Tibial nerve (tissue), 4 donors: ENCODE data around the gene EIF4ENIF1. TPM values are rescaled to one million over a fixed set of nuclear protein-coding genes. Genes with fewer than 3 reads are reported as not detected.

ENCODE experiments used
- DNase-seq, 2 donors: peaks; one replicate each; pipeline ENCODE4 v3.0.0-alpha.2; 2019; ENCODE audit warnings: low spot score in 2 of 2
- H3K27ac ChIP-seq, 4 donors: fragments of 200-600 bp; sonication (generic) in 3 of 4; one replicate each; pipeline ENCODE4 v1.5.1; 2017 to 2019; ENCODE audit warnings: mild to moderate bottlenecking in 1 of 4
- H3K27me3 ChIP-seq, 2 donors: fragments of 200-600 bp; sonication (generic) in 1 of 2; one replicate each; pipeline versions ENCODE4 v1.5.1 to v1.6.0; 2017 to 2019
- H3K36me3 ChIP-seq, 3 donors: fragments of 200-600 bp; sonication (generic); one replicate each; pipeline ENCODE4 v1.5.1; 2018 to 2019
- H3K4me1 ChIP-seq, 4 donors: fragments of 200-600 bp; sonication (generic) in 3 of 4; one replicate each; pipeline ENCODE4 v1.5.1; 2017 to 2019
- H3K4me3 ChIP-seq, 4 donors: fragments of 200-600 bp; sonication (generic) in 3 of 4; one replicate each; pipeline ENCODE4 v1.5.1; 2017 to 2019; ENCODE audit warnings: mild to moderate bottlenecking in 1 of 4, moderate library complexity in 1 of 4
- H3K9me3 ChIP-seq, 4 donors: fragments of 200-600 bp; sonication (generic) in 3 of 4; one replicate each; pipeline ENCODE4 v1.5.1; 2017 to 2019
- CTCF ChIP-seq, 5 experiments: fragments of 200-600 bp in 3 of 5; fragments of 450-650 bp in 2 of 5; sonication (generic) in 3 of 5; IDR thresholded peaks; one replicate each; pipeline ENCODE4 v1.5.1; 2016 to 2019; ENCODE audit warnings: antibody characterized with exemption in 5 of 5, mild to moderate bottlenecking in 3 of 5, moderate library complexity in 2 of 5
- EP300 ChIP-seq, 2 donors: sonication (generic); formaldehyde crosslinking; IDR thresholded peaks; one replicate each; pipeline ENCODE4 v1.6.1; 2017; ENCODE audit warnings: antibody characterized with exemption in 2 of 2, mild to moderate bottlenecking in 1 of 2
- POLR2A ChIP-seq, 2 donors: fragments of 450-650 bp; IDR thresholded peaks; one replicate each; pipeline ENCODE4 v1.6.1; 2017; ENCODE audit warnings: antibody characterized with exemption in 2 of 2, mild to moderate bottlenecking in 2 of 2, moderate library complexity in 2 of 2
- WGBS, 2 donors: methylation state at CpG; one replicate each; pipeline ENCODE4 v1.1.5; 2018; 5-methylcytosine and 5-hydroxymethylcytosine counted together
- total RNA-seq, 4 donors: library from RNA; depleted of rRNA; stranded (reverse); fragments of >200 nt; gene quantifications; one replicate each; pipeline ENCODE4 v1.1.0, GENCODE V29; 2016

Gene EIF4ENIF1
- total RNA-seq, 4 donors from 2014 or later = 14.4 to 31.8 (median 17.5) TPM

- no peaks in the 10 kb centered on the region for H3K9me3 ChIP-seq
- TF ChIP-seq POLR2A (IDR thresholded peaks at IDR 0.05) (no peak), CTCF (IDR thresholded peaks at IDR 0.05) (no peak), EP300 (IDR thresholded peaks at IDR 0.05) (no peak)
- peaks cover 0 to 50% (median 14%) of the 10 kb centered on the region in 4 donors for H3K4me1 ChIP-seq
- no peaks in the 10 kb centered on the region for H3K27me3 ChIP-seq
- H3K36me3 ChIP-seq = peaks cover 0 to 3% (median 0%) of the 10 kb centered on the region in 3 donors
- H3K4me3 ChIP-seq = no peak overlapping the region
- 80 to 91% methylated on average over 3 of the region's 3 CpGs for WGBS, 2 donors
- H3K27ac ChIP-seq = no peak overlapping the region
- DNase-seq = no peak
Observed at GRCh38 chr22:31492151-31492550, 2.5 kb upstream of the EIF4ENIF1 start.

GRCh38 chr22:31491218-31491962 is 1.7 kb upstream of the EIF4ENIF1 start:
- no peak for DNase-seq
- H3K36me3 ChIP-seq = peaks cover 0 to 9% (median 0%) of the 10 kb centered on the region in 3 donors
- peaks cover 0 to 48% (median 14%) of the 10 kb centered on the region in 4 donors for H3K4me1 ChIP-seq
- TF ChIP-seq EP300 (IDR thresholded peaks at IDR 0.05) (no peak), CTCF (IDR thresholded peaks at IDR 0.05) (no peak), POLR2A (IDR thresholded peaks at IDR 0.05) (no peak)
- H3K27ac ChIP-seq = peak overlapping the region; percentile 91 to 98 (median 95)
- no peaks in the 10 kb centered on the region for H3K27me3 ChIP-seq
- H3K4me3 ChIP-seq = peak overlapping the region in 1 of 4 donors; percentile 90
- no peaks in the 10 kb centered on the region for H3K9me3 ChIP-seq
- WGBS, 2 donors = 74 to 77% methylated on average over 8 of the region's 8 CpGs

GRCh38 chr22:31490496-31490925 is 869 bp upstream of the EIF4ENIF1 start:
- H3K4me3 ChIP-seq = peak overlapping the region; percentile 68 to 90 (median 82)
- TF ChIP-seq POLR2A (IDR thresholded peaks at IDR 0.05) = no peak
- TF ChIP-seq EP300 (IDR thresholded peaks at IDR 0.05) = no peak
- TF ChIP-seq CTCF (IDR thresholded peaks at IDR 0.05) = no peak
- WGBS, 2 donors = 1% methylated on average over 15 of the region's 15 CpGs
- H3K4me1 ChIP-seq = peaks cover 0 to 48% (median 14%) of the 10 kb centered on the region in 4 donors
- H3K9me3 ChIP-seq = no peaks in the 10 kb centered on the region
- peak overlapping the region; percentile 91 to 98 (median 95) for H3K27ac ChIP-seq
- DNase-seq = peak in 1 of 2 donors; percentile 34
- H3K36me3 ChIP-seq = peaks cover 0 to 15% (median 0%) of the 10 kb centered on the region in 3 donors
- no peaks in the 10 kb centered on the region for H3K27me3 ChIP-seq

- WGBS, 2 donors = 0 to 5% methylated on average over 22 to 25 of the region's 61 CpGs
- no peaks in the 10 kb centered on the region for H3K9me3 ChIP-seq
- peak overlapping the region; percentile 68 to 90 (median 82) for H3K4me3 ChIP-seq
- H3K36me3 ChIP-seq = peaks cover 0 to 28% (median 0%) of the 10 kb centered on the region in 3 donors
- peak overlapping the region in 3 of 4 donors; percentile 93 to 98 (median 97) for H3K27ac ChIP-seq
- DNase-seq = no peak
- H3K4me1 ChIP-seq = peaks cover 0 to 46% (median 14%) of the 10 kb centered on the region in 4 donors
- TF ChIP-seq POLR2A (IDR thresholded peaks at IDR 0.05) (no peak), EP300 (IDR thresholded peaks at IDR 0.05) (no peak), CTCF (IDR thresholded peaks at IDR 0.05) (no peak)
- no peaks in the 10 kb centered on the region for H3K27me3 ChIP-seq
Observed at GRCh38 chr22:31488988-31489617, 539 bp downstream of the EIF4ENIF1 start.
